Stimulated activated CD8-positive, alpha-beta memory T cell treated with anti-CD3 and anti-CD28 coated beads, Interleukin-7, amount 100 ng/mL, for 48 hours (primary cell): ENCODE data around the gene NOTUM.

Source experiments
- DNase-seq, 2 donors: peaks; one replicate each; pipeline ENCODE4 v3.0.0-alpha.2; 2020; ENCODE audit warnings: low read depth in 1 of 2; ENCODE audit errors: extremely low read depth in 1 of 2

NOTUM gene

GRCh38 chr17:81978524-81979298, 17.7 kb upstream of the NOTUM start:
- DNase-seq: no peak

- DNase-seq: peak; percentile 70 to 82
Measured at GRCh38 chr17:81977211-81977808, 16.3 kb upstream of the NOTUM start, which contains the start of gene ASPSCR1. Gene ASPSCR1 (plus strand): TSS chr17:81977629. CDS start chr17:81977647, 18 bp downstream.

GRCh38 chr17:81976332-81977210, 15.6 kb upstream of the NOTUM start:
- DNase-seq: no peak

- DNase-seq: no peak
Measured at GRCh38 chr17:81973432-81973831, 12.4 kb upstream of the NOTUM start.

DNA sequence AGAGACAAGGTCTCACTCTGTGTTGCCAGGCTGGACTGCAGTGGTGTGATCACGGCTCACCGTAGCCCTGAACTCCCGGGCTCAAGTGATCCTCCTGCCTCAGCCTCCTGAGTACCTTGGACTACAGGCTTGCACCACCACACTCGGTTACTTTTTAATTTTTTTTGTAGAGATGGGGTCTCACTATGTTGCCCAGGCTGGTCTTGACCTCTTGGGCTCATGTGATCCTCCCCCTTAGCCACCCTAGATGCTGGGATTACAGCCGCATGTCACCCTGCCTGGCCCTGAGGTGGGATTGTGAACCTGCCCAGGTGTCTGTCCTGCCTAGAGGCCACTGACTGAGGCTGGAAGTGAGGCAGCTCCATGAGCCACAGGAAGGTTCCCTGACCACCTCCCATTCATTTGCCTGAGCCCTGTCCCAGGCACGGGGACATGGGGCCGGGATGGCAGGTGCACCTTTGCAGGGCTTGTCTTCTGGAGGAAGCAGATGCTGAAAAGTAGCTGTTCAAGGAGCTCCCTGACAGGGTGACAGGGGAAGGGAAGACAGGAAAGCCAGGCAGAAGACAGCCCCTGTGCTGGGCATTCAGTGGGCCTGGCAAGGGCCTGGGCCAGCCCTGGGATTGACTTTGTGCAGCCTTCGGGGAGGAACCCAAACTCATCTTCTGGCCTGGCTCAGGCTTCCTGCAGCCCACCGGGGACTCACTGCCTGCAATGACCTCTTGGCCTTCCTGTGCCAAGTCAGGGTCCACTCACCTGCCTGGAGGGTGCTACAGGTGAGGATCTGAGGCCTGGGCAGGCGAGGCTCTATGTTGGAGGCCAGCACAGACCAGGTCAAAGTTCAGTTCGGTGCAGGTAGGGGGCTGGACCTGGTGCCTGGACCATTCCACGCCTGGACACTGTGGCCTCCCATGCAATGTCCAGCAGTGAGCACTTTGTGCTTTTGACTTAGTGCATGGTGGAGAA, 8.1 kb upstream of the NOTUM start:
- DNase-seq: no peak

GRCh38 chr17:81968396-81968745, 7.4 kb upstream of the NOTUM start:
- no peak for DNase-seq

GRCh38 chr17:81967533-81968395, 6.8 kb upstream of the NOTUM start:
- DNase-seq: peak; percentile 76 to 82

GRCh38 chr17:81967244-81967532, 6.2 kb upstream of the NOTUM start:
- DNase-seq: no peak

GRCh38 chr17:81966343-81967243, 5.6 kb upstream of the NOTUM start:
- DNase-seq: no peak

GRCh38 chr17:81964081-81964849, 3.3 kb upstream of the NOTUM start:
- DNase-seq: no peak

GRCh38 chr17:81962499-81963441, 1.8 kb upstream of the NOTUM start:
- DNase-seq: no peak

- no peak for DNase-seq
Measured at GRCh38 chr17:81961521-81962498, 823 bp upstream of the NOTUM start.

- no peak for DNase-seq
Measured at GRCh38 chr17:81960130-81960958, 643 bp downstream of the NOTUM start.

DNA sequence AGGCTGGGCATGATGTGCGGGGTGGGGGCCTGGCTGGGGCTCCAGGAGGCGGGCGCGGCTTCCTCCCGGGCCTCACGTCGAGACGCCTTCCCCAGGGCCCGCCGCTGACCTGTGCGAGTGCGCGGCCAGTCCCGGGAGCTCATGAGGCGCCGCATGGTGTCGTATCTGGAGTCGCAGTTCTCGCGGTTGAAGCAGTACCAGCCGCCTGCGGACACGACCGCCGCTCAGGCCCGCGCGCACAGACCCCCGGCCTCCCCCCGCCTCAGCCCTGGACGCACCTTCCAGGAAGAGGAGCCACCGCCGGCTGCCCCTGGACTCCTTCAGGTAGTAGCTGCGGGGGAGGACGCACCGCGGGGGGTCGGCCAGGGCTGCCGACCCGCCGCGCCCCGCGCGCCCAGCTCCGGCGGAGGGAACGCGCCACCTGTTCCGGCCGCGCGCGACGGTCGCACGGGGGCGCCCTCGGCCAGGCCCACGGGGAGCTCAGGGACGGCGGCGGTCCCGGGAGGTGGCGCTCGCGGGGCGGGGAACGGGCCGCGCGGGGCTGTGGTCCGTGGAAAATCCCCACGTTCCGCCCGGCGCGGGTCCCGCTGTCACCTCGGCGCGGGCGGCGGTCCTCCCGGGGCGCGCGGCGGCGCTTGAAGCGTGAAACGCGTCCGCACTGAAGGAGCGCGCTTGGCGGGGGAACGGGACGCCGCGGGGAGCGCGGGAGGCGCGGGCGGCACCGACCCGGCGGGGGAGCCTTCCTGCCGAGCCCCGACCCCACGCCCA, 1.4 kb downstream of the NOTUM start:
- DNase-seq: peak; percentile 44 to 46
